T-helper 2 cell (primary cell): ENCODE measurements around the gene ENGASE.

Experiments used
- DNase-seq, 5 experiments: peaks; one replicate each; pipeline versions ENCODE4 v3.0.0 to v3.0.0-alpha.2; 2012 to 2022

Gene ENGASE

GRCh38 chr17:79116575-79117368, 42.1 kb downstream of the ENGASE start:
- DNase-seq: no peak

DNA sequence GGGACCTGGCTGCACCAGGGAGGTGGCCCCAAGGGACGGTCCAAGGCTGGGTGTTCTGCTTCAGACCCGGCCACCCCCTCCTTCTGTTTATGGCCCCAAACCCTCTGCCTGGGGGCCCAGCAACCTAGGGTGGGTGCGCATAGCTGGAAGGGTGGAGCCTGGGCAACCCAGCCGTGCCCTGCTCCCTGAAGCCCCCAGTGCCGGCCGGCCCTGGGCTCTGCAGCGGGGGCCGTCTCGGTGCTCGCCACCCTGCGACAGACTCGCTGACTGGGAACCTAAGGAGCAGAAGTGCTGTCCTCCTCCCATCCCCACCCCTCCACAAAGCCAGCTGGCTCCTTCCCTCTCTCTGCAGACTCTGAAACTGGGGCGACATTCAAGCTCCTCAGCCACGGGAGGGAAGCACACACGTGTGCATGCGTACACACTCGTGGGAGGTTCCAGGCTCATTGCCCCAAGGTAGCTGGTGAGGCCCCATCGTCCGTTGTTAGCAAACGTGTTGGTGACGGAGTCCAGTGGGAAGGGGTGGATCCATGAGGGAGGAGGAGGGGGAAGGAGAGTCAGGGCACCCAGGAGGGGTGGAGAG, 43.4 kb downstream of the ENGASE start:
- DNase-seq: no peak

DNA sequence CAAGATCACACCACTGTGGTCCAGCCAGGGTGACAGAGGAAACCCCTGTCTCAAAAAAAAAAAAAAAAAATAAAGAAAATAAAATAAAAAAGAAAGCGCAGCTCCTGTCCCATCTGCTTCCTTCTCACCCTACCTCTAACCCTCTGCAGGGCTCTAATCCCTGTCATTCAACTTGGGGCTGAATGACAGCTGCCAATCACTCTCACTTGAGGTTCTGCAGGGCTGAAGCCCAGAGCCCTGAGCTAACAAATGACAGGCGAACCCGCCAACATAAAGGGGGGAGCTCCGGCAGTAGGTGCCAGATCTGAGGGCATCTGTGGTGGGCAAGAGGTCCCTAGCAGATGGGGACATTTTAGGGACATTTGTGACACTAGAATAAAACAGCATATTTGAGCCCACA, 44.3 kb downstream of the ENGASE start:
- DNase-seq: no peak

GRCh38 chr17:79120259-79120658, 45.6 kb downstream of the ENGASE start:
- DNase-seq: no peak

GRCh38 chr17:79123988-79124387, 49.4 kb downstream of the ENGASE start:
- no peak for DNase-seq

DNA sequence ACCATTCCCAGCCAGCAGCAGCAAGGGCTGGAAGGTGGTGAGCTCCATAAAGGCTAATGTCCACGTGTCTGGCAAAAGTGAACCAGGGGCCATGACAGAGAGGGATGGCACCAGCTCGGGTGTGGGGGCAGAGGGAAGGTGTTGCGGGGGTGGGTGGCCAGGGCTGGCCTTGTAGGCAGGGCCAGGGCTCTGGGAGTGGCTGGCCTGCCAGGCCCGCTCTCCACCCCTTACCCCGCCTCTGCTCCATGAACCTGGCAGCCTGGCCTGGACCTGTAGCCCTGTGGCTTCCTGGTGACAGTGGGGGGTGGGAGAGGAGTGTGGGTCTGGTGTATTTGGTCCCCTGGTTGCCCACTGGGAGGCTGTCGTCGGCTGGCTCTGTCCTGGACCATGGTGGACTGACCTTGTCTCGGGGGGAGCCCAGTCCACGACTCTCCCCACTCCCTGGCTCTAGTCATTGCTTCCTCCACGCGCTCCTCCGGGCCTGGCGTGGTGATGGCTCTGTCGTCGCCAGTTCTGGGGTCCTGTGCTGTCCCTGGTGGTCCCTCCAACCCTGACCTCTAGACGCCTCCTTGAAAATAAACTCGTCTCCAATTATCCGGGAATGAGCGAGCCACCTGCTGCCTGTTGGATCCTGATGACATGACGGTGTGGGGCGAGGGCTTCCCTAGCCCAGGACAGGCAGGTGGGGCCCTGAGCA, 50.0 kb downstream of the ENGASE start:
- no peak for DNase-seq

- no peak for DNase-seq
These were observed 50.9 kb downstream of the ENGASE start for GRCh38 chr17:79125503-79125902.

GRCh38 chr17:79126139-79126538, 51.5 kb downstream of the ENGASE start:
- DNase-seq: no peak

GRCh38 chr17:79127534-79128135, 53.0 kb downstream of the ENGASE start:
- no peak for DNase-seq

DNA sequence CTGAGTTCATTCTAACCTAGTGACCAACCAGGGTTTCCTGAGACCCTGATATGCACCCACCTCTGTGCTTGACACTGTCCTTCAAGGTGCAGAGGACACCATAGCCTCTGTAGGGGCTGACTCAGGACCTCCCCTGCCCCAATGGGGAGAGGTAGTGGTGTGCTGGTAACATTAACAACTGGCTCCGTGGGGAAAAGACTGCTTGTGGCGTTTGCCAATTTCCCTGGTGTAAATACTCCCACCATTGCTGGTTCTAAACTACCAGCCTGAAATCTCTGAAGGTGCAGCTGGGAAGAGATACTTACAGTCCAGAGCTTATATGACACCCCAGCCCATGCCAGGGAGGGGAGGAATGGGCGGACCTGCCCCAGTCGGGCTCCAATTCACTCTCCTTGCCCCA, 54.9 kb downstream of the ENGASE start:
- DNase-seq: no peak

DNA sequence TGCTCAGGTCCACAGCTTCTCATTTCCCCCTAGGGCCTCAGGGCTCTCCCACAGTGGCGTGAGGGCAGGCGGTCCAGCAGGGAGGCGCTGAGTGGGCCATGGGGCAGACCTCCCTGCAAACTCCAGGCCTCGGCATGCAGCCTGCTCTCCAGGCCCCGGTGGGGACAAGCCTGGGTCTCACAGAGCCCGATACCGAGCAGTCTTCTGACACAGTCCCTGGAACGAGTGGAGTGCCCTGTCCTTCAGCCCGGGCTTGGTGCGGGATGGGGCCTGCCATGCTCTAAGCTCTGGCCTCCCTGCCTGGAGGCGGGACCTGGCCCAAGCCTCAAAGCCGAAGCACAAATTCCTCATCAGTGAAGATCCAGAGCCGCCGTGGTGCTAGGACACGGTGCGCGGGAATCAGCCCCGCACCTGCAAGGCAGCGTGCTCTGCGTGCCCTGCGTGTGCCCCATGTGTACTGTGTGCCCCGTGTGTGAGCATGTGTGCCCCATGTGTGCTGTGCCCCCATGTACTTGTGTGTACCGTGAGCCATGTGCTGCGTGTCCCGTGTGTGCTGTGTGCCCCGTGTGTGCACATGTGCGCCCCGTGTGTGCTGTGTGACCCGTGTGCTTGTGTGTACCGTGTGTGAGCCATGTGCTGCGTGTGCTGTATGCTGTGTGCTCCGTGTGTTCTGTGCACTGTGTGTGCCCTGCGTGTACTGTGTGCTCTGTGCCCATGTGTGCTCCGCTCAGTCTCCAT, 56.1 kb downstream of the ENGASE start:
- DNase-seq: no peak

DNA sequence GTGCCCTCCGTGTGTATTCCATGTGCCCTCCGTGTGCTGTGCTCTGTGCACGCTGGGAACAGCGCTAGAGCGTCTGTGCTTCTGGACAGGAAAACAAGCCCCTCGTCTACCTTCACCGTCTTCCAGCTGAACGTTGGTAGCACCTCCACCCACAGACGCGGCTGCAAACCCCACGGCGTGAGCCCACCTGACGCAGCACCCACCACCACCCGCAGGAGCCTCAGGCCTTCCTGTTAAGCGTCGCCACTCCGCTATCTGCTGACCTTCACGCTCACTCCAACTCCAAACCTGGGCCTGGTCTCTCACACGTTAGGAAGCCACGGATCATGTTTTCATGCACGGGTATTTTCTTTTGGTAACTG, 56.6 kb downstream of the ENGASE start:
- no peak for DNase-seq

GRCh38 chr17:79131701-79132100, 57.1 kb downstream of the ENGASE start:
- no peak for DNase-seq

- DNase-seq: no peak
These were observed 57.8 kb downstream of the ENGASE start for GRCh38 chr17:79132271-79133064.

GRCh38 chr17:79133214-79133613, 58.6 kb downstream of the ENGASE start:
- no peak for DNase-seq

DNA sequence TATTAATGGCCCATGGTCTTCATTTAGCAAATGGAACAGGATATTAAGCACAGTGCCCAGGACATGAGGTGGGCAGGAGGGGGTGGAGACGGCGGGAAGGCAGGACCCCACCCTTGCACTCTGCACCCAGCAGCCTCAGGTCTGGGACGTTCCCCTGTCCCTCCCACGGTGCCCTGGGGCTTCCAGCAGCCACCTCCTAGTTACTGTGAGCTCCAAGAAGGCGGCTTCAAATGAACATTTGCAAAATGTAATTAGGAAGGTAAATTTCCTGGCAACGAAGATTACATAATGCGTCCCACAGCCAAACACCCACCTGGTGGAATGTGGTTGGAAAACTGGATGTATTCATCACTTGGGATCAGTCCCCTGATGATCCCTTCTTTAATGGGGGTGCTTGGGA, 59.4 kb downstream of the ENGASE start:
- DNase-seq: no peak

- DNase-seq: no peak
These were observed 60.4 kb downstream of the ENGASE start for GRCh38 chr17:79135011-79135410.

DNA sequence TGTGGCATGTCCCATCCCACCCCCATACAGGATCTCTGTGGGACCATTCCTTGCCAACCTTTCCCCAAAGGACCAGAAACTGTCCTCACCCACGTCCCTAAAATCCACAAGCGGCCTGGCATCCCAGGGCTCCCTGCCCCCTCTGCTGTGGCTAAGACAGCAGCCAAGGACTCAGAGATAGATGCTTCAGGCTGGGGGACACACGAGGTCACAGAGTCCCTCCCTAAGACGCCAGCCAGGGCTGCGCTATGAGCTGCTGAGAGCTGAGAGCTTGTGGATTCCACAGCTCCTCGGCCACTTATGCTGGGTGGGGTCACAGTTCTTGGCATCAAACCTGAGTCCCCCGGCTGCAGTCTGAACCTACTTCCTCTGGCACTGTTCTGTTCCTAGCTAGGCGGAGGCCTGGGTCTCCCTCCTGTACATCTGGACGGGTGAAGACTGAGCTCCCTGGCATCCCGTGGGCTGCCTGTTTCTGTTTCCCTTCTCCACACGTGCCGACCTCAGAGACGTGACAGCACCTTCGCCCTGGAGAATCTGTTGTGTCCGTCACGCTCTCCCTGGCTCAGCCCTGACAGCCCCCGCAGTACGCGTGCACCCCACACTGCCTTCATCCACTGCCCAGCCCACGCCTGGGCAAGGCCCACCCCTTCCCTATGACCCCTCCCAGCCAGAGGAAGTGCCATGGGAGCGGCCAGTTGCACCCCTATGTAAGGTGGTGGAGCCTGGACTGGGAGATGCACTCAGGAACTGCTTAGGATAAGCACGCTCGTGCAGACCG, 61.2 kb downstream of the ENGASE start:
- no peak for DNase-seq
